GM12874 (cell line): ENCODE measurements around the gene DDX20.

Experiments
- CTCF ChIP-seq: IDR thresholded peaks from 2 replicates; pipeline ENCODE4 v1.5.1; 2011; ENCODE audit warnings: low read depth, mild to moderate bottlenecking, control low read depth, low read length, moderate library complexity; ENCODE audit not compliant: insufficient read depth

Gene DDX20

GRCh38 chr1:111795401-111795800, 39.7 kb downstream of the DDX20 start:
- TF ChIP-seq CTCF = no peak

- TF ChIP-seq CTCF = no peak
These were observed 42.9 kb downstream of the DDX20 start for GRCh38 chr1:111798580-111798979.

- no peak for TF ChIP-seq CTCF
These were observed 45.6 kb downstream of the DDX20 start for GRCh38 chr1:111801071-111801850.

GRCh38 chr1:111802110-111802509, 46.4 kb downstream of the DDX20 start:
- no peak for TF ChIP-seq CTCF

GRCh38 chr1:111802984-111803383, 47.3 kb downstream of the DDX20 start:
- no peak for TF ChIP-seq CTCF

DNA sequence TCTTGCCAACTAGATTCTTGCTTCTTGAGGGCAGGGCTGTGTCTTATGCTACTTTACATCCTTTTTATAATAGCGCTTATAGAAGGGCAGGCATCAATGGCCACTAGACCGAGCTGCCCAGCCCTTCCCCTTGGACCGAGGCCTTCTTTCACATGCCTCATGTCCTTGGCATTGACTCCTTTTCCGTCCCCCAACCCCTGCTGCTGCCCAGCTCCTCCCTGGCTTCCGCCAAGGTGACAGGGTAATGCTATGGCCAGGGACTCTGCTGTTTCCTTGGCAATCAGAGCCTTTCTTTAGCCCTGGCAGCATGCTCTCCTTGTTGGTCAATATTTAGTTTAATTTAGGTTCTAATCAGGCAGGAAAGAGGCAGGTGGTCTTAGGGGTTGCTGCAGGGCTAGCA, 48.2 kb downstream of the DDX20 start:
- TF ChIP-seq CTCF = no peak

DNA sequence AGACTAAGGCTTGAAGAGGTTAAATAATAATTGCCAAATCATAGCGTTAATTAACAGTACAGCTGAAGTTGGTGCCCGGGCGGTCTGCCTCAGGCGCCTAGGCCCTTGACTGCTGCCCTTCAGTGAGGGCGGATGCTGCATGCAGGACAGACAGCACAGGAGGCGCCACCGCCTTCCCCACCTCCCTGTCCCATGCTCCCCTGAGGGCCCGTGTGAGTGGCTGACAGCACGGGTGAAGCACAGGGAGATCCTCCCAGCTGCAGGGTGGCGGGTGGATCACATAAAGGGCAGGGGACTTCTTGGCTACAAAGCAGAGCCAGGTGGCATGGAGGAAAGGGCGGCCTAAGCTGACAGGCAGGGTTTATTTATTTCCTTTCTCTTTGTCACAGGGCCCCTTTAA, 49.1 kb downstream of the DDX20 start:
- TF ChIP-seq CTCF = no peak
